Measurements from ENCODE around the gene PSTPIP1. TPM values are rescaled to one million over a fixed set of nuclear protein-coding genes. Genes with fewer than 3 reads are reported as not detected.

Gene PSTPIP1
- total and polyA plus RNA-seq, 9 of the 15 experiments (the other 6 are each of a cell fraction or from before 2014, with no cell fraction given), result not detected

GRCh38 chr15:77020348-77021087 is 25.6 kb downstream of the PSTPIP1 start (continued):
- TF ChIP-seq TBL1XR1 (IDR thresholded peaks at IDR 0.05; ENCODE audit: low read length in 2 of 2) (no peak), NFATC3 (IDR thresholded peaks at IDR 0.05) (no peak), HNRNPH1 (optimal IDR thresholded peaks at IDR 0.05; ENCODE audit: low read depth, low read length) (no peak), FOXK1 (CRISPR knock-in tag; IDR thresholded peaks at IDR 0.05; ENCODE audit: borderline replicate concordance) (no peak), FOSL1 (tag; conservative IDR thresholded peaks at IDR 0.05) (no peak), POLR2B (IDR thresholded peaks at IDR 0.05; ENCODE audit: low read depth, partially characterized antibody) (no peak)
- TF ChIP-seq, protein P1, sequence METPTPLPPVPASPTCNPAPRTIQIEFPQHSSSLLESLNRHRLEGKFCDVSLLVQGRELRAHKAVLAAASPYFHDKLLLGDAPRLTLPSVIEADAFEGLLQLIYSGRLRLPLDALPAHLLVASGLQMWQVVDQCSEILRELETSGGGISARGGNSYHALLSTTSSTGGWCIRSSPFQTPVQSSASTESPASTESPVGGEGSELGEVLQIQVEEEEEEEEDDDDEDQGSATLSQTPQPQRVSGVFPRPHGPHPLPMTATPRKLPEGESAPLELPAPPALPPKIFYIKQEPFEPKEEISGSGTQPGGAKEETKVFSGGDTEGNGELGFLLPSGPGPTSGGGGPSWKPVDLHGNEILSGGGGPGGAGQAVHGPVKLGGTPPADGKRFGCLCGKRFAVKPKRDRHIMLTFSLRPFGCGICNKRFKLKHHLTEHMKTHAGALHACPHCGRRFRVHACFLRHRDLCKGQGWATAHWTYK (CRISPR knock-in tag; IDR thresholded peaks at IDR 0.05), result no peak

- no peak for TF ChIP-seq RBBP5 (IDR thresholded peaks at IDR 0.05; ENCODE audit: borderline replicate concordance, insufficient read depth, low read length, poor library complexity, severe bottlenecking)
- TF ChIP-seq CREBBP (IDR thresholded peaks at IDR 0.05; ENCODE audit: low read depth, low read length), result no peak
- 0 out of 2 replicates have a peak, but pooled peaks cover 11% of the 10 kb centered on the region for H4K20me1 ChIP-seq (replicated peaks; ENCODE audit: control insufficient read depth, insufficient read depth, low read length)
- no peak overlapping the region for H2AFZ ChIP-seq (ENCODE audit: low read depth, low read length)
- H3K36me3 ChIP-seq (ENCODE audit: control insufficient read depth, insufficient read depth, low read length), result no peaks in the 10 kb centered on the region
- POLR2A ChIA-PET, result no interaction called here
- no peaks in the 10 kb centered on the region for H3K9me1 ChIP-seq (ENCODE audit: control insufficient read depth, insufficient read depth, low read length)
- H3K4me3 ChIP-seq, result no peak overlapping the region
- in situ Hi-C loops (cut with MboI), result loop anchor here (10.0 kb wide), 1 partner anchor 484 kb away; no protein-coding TSS in a partner anchor
- intact Hi-C loops (cut with micrococcal nuclease), result loop anchor here (5.0 to 10.0 kb wide), 4 partner anchors 86 to 474 kb away; no protein-coding TSS in a partner anchor
- no peak overlapping the region for H3K27ac ChIP-seq (ENCODE audit: extremely low read depth, low read depth, low read length)
- ATAC-seq (no peak), FAIRE-seq (no peak), DNase-seq (ENCODE audit: extremely low read depth in 1 of 4, low spot score in 3 of 4) (no peak)
- no peaks in the 10 kb centered on the region for H3K9me3 ChIP-seq (replicated peaks; ENCODE audit: control insufficient read depth, insufficient read depth, low read depth, low read length)
- 6% methylated on average over 9 of the region's 9 CpGs for WGBS (ENCODE audit: insufficient coverage, low coverage, missing lambda C conversion rate)
- no peak overlapping the region for H3K4me2 ChIP-seq (ENCODE audit: insufficient read depth, low read length)
- peaks cover 0 to 12% of the 10 kb centered on the region in 2 experiments; a peak in 2 of 5 replicates for H3K4me1 ChIP-seq (replicated peaks in 1 of 2; ENCODE audit: control insufficient read depth in 2 of 2, insufficient read depth in 2 of 2, low read length in 2 of 2)
- H3K79me2 ChIP-seq (ENCODE audit: control insufficient read depth, insufficient read depth, low read length), result no peaks in the 10 kb centered on the region
- BruUV-seq (replicated peaks), result no TSS peak
- no peak overlapping the region for H3K9ac ChIP-seq (ENCODE audit: insufficient read depth in 1 of 2, low read depth in 2 of 2, low read length in 2 of 2)
- CTCF ChIA-PET (ENCODE audit: low intra/inter-chr PET ratio), result no interaction called here
- peaks cover 2 to 53% of the 10 kb centered on the region in 2 experiments; a peak in 4 of 5 replicates for H3K27me3 ChIP-seq (ENCODE audit: control insufficient read depth in 2 of 2, insufficient read depth in 2 of 2, low read length in 2 of 2)
Observed at GRCh38 chr15:77021088-77021481, 26.2 kb downstream of the PSTPIP1 start.

All from K562 (cell line).